K562 (cell line): ENCODE measurements around the gene MOK. TPM values are rescaled to one million over a fixed set of nuclear protein-coding genes. Genes with fewer than 3 reads are reported as not detected.

Experiments
- ARID2 ChIP-seq: fragments of 450-650 bp; IDR thresholded peaks from 2 replicates; pipeline ENCODE4 v1.6.1; 2017; ENCODE audit warnings: antibody characterized with exemption, mild to moderate bottlenecking
- BCOR ChIP-seq: fragments of 450-650 bp; IDR thresholded peaks from 2 replicates; pipeline ENCODE4 v1.6.1; 2016
- CBX8 ChIP-seq: fragments of 200-600 bp; sonication (generic); IDR thresholded peaks from 2 replicates; pipeline ENCODE4 v1.6.1; 2012; ENCODE audit warnings: borderline replicate concordance, mixed run types, low read depth, mild to moderate bottlenecking, moderate library complexity, mixed read lengths, low read length, control low read depth, inconsistent platforms; ENCODE audit not compliant: poor library complexity, severe bottlenecking; ENCODE audit errors: extremely low read depth
- DNMT1 ChIP-seq: fragments of 450-650 bp; IDR thresholded peaks from 2 replicates; pipeline ENCODE4 v1.6.1; 2016; ENCODE audit warnings: antibody characterized with exemption, mild to moderate bottlenecking
- GTF2E2 ChIP-seq: fragments of 200-800 bp; sonication (Bioruptor generic); IDR thresholded peaks from 2 replicates; pipeline ENCODE4 v1.6.1; 2016; ENCODE audit warnings: missing genetic modification characterization, missing compliant biosample characterization
- HNRNPLL ChIP-seq: fragments of 200-400 bp; formaldehyde crosslinking; IDR thresholded peaks from 2 replicates; pipeline ENCODE4 v1.6.1; 2017; ENCODE audit warnings: low read length, low read depth, mild to moderate bottlenecking; ENCODE audit not compliant: poor library complexity, severe bottlenecking
- IRF2 ChIP-seq: sonication (generic); formaldehyde crosslinking; IDR thresholded peaks from 2 replicates; pipeline ENCODE4 v1.8.1; 2022; ENCODE audit warnings: mild to moderate bottlenecking, missing genetic modification reagents
- KLF1 ChIP-seq: fragments of 450-650 bp; IDR thresholded peaks from 2 replicates; pipeline ENCODE4 v1.6.1; 2016; ENCODE audit warnings: missing genetic modification characterization, missing compliant biosample characterization
- MTA1 ChIP-seq: fragments of 450-650 bp; IDR thresholded peaks from 2 replicates; pipeline ENCODE4 v1.6.1; 2017; ENCODE audit warnings: borderline replicate concordance
- MYNN ChIP-seq, 2 experiments: sonication (generic); formaldehyde crosslinking in 1 of 2; IDR thresholded peaks; 2 replicates each; pipeline versions ENCODE4 v1.5.0 to v1.6.1; 2016 to 2020; ENCODE audit warnings: antibody characterized with exemption in 1 of 2, missing genetic modification reagents in 1 of 2
- NONO ChIP-seq, 2 experiments: fragments of 200-400 bp in 1 of 2; fragments of 450-650 bp in 1 of 2; formaldehyde crosslinking in 1 of 2; IDR thresholded peaks; 2 replicates each; pipeline ENCODE4 v1.6.1; 2017; ENCODE audit warnings: low read depth in 2 of 2, mild to moderate bottlenecking in 2 of 2, moderate library complexity in 2 of 2, low read length in 1 of 2
- TCF3 ChIP-seq: sonication (generic); formaldehyde crosslinking; IDR thresholded peaks from 2 replicates; pipeline ENCODE4 v1.4.0; 2020; ENCODE audit warnings: mild to moderate bottlenecking, missing genetic modification reagents
- TEAD2 ChIP-seq: fragments of 450-650 bp; IDR thresholded peaks from 2 replicates; pipeline ENCODE4 v1.6.1; 2016; ENCODE audit warnings: missing genetic modification characterization, control low read depth, missing compliant biosample characterization
- ZNF583 ChIP-seq: fragments of 250-450 bp; sonication (Bioruptor Pico); IDR thresholded peaks from 2 replicates; pipeline ENCODE4 v1.4.0; 2020
- polyA plus RNA-seq, 8 experiments: library from polyadenylated mRNA; depleted of rRNA in 4 of 8; stranded (reverse) in 5 of 8; unstranded in 3 of 8; fragments of >200 nt; fragmentation: Nextera tagmentation in 2 of 8; fragmentation: Illumina TruSeq in 1 of 8; extraction: Ambion mirVana in 2 of 8; extraction: Trizol in 1 of 8; gene quantifications; 2 replicates each; pipeline versions ENCODE4 v1.2.1 to v1.2.3, GENCODE V29; 2011 to 2014; ENCODE audit warnings: inconsistent platforms in 1 of 8, missing spikeins in 1 of 8
- total RNA-seq, 7 experiments: library from RNA; depleted of rRNA in 6 of 7; stranded (reverse); fragments of >200 nt in 6 of 7; fragmentation: Illumina TruSeq in 2 of 7; extraction: Trizol in 2 of 7; gene quantifications; 2 replicates each; pipeline versions ENCODE4 v1.2.1 to v1.2.3, GENCODE V29; 2011 to 2021; ENCODE audit warnings: low replicate concordance in 1 of 7
- TF ChIP-seq, protein P1 (sequence below): sonication (generic); formaldehyde crosslinking; IDR thresholded peaks from 2 replicates; pipeline ENCODE4 v1.8.0; 2022; ENCODE audit warnings: mild to moderate bottlenecking, low read depth, missing genetic modification reagents
- TF ChIP-seq, protein P2 (sequence below): fragments of 450-650 bp; IDR thresholded peaks from 2 replicates; pipeline ENCODE4 v1.6.1; 2016; ENCODE audit warnings: missing biosample characterization, missing genetic modification characterization
- TF ChIP-seq, protein P3 (sequence below): fragments of 250-450 bp; sonication (Bioruptor Pico); IDR thresholded peaks from 2 replicates; pipeline ENCODE4 v1.9.0; 2021; ENCODE audit warnings: mild to moderate bottlenecking
- TF ChIP-seq, protein P4 (sequence below): fragments of 450-650 bp; IDR thresholded peaks from 2 replicates; pipeline ENCODE4 v1.6.1; 2014; ENCODE audit warnings: low read depth, mild to moderate bottlenecking, moderate library complexity, borderline replicate concordance
- TF ChIP-seq, protein P5 (sequence below): fragments of 250-450 bp; sonication (Bioruptor Pico); IDR thresholded peaks from 2 replicates; pipeline ENCODE4 v1.5.1; 2021; ENCODE audit warnings: mild to moderate bottlenecking
- TF ChIP-seq, protein P6 (sequence below), 2 experiments: IDR thresholded peaks; 2 replicates each; pipeline ENCODE4 v1.6.1; 2011; ENCODE audit warnings: borderline replicate concordance in 1 of 2, control low read depth in 1 of 2, low read depth in 1 of 2, low read length in 1 of 2, mild to moderate bottlenecking in 1 of 2, mixed read lengths in 1 of 2, moderate library complexity in 1 of 2; ENCODE audit not compliant: insufficient read depth in 1 of 2, insufficient read length in 1 of 2, poor library complexity in 1 of 2, severe bottlenecking in 1 of 2; ENCODE audit errors: extremely low read depth in 1 of 2

Gene MOK
- total and polyA plus RNA-seq, 9 of the 15 experiments (the other 6 are each of a cell fraction or from before 2014, with no cell fraction given) = 1.3 to 8.4 (median 5.3) TPM

DNA sequence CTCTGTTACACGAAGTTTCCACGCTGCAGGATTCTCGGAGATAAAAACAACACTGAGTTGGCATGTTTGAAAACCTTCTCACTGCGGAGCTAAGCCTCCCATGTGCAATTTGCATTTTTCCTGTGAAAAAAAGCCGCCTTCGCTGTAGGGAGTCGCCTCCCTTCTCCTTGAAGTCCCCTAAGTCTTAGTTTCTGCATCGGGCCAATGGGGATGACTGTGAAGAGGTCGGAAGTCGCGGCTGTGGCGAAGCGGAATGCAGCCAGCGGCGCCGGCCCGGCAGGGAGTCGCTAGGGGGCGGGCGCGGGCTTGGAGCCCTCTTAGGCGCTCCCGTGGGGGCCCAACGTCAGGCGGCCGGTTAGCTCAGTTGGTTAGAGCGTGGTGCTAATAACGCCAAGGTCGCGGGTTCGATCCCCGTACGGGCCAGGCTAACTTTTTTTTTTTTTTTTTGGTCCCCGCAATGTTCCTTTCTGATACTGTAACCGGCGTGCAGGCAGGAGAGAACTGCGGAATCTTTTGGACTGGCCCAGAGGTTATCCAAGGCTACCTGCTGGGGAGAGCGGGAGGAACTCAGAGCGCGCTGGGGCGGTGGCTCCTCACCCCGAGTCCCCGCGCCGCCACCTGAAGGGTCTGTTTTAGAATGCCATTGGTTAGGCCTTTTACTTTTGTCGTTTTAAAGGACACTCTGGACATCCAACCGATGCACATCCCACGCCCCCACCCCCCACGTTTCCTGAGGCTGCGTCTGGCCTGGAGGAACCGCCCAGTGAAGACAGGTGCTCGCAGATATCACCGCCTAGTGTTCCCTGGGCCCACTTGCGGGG is 12.0 kb upstream of the MOK start (continued):
- TF ChIP-seq, protein P1, sequence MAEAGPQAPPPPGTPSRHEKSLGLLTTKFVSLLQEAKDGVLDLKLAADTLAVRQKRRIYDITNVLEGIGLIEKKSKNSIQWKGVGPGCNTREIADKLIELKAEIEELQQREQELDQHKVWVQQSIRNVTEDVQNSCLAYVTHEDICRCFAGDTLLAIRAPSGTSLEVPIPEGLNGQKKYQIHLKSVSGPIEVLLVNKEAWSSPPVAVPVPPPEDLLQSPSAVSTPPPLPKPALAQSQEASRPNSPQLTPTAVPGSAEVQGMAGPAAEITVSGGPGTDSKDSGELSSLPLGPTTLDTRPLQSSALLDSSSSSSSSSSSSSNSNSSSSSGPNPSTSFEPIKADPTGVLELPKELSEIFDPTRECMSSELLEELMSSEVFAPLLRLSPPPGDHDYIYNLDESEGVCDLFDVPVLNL (CRISPR knock-in tag) = no peak
- TF ChIP-seq GTF2E2 (tag) (no peak), NONO (IDR thresholded peaks at IDR 0.05; ENCODE audit: low read depth in 2 of 2, low read length in 1 of 2) (0 out of 4 replicates have a peak, but pooled peaks of 1 of the 2 experiments have one; percentile 53), TCF3 (CRISPR knock-in tag) (peak; percentile 30), ZNF583 (CRISPR knock-in tag) (no peak), CBX8 (no peak), MTA1 (no peak), DNMT1 (no peak), BCOR (peak; percentile 52; the same call in 1 of the 2 replicates), KLF1 (no peak), HNRNPLL (no peak), ARID2 (no peak), MYNN (IDR thresholded peaks at IDR 0.05) (no peak), MYNN (CRISPR knock-in tag; IDR thresholded peaks at IDR 0.05) (no peak), TEAD2 (tag) (peak; percentile 74; the same call in 1 of the 2 replicates), IRF2 (no peak)
- TF ChIP-seq, protein P2, sequence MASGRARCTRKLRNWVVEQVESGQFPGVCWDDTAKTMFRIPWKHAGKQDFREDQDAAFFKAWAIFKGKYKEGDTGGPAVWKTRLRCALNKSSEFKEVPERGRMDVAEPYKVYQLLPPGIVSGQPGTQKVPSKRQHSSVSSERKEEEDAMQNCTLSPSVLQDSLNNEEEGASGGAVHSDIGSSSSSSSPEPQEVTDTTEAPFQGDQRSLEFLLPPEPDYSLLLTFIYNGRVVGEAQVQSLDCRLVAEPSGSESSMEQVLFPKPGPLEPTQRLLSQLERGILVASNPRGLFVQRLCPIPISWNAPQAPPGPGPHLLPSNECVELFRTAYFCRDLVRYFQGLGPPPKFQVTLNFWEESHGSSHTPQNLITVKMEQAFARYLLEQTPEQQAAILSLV (tag) = no peak
- TF ChIP-seq, protein P3, sequence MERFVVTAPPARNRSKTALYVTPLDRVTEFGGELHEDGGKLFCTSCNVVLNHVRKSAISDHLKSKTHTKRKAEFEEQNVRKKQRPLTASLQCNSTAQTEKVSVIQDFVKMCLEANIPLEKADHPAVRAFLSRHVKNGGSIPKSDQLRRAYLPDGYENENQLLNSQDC (CRISPR knock-in tag) = no peak
- TF ChIP-seq, protein P4, sequence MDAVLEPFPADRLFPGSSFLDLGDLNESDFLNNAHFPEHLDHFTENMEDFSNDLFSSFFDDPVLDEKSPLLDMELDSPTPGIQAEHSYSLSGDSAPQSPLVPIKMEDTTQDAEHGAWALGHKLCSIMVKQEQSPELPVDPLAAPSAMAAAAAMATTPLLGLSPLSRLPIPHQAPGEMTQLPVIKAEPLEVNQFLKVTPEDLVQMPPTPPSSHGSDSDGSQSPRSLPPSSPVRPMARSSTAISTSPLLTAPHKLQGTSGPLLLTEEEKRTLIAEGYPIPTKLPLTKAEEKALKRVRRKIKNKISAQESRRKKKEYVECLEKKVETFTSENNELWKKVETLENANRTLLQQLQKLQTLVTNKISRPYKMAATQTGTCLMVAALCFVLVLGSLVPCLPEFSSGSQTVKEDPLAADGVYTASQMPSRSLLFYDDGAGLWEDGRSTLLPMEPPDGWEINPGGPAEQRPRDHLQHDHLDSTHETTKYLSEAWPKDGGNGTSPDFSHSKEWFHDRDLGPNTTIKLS = no peak
- TF ChIP-seq, protein P5, sequence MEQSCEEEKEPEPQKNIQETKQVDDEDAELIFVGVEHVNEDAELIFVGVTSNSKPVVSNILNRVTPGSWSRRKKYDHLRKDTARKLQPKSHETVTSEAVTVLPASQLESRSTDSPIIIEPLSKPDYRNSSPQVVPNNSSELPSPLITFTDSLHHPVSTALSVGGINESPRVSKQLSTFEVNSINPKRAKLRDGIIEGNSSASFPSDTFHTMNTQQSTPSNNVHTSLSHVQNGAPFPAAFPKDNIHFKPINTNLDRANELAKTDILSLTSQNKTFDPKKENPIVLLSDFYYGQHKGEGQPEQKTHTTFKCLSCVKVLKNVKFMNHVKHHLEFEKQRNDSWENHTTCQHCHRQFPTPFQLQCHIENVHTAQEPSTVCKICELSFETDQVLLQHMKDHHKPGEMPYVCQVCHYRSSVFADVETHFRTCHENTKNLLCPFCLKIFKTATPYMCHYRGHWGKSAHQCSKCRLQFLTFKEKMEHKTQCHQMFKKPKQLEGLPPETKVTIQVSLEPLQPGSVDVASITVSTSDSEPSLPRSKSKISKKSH (CRISPR knock-in tag) = no peak
- TF ChIP-seq, protein P6, sequence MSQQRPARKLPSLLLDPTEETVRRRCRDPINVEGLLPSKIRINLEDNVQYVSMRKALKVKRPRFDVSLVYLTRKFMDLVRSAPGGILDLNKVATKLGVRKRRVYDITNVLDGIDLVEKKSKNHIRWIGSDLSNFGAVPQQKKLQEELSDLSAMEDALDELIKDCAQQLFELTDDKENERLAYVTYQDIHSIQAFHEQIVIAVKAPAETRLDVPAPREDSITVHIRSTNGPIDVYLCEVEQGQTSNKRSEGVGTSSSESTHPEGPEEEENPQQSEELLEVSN (IDR thresholded peaks at IDR 0.05; ENCODE audit: borderline replicate concordance in 1 of 2, extremely low read depth in 1 of 2, insufficient read depth in 1 of 2, insufficient read length in 1 of 2, low read depth in 1 of 2, low read length in 1 of 2, poor library complexity in 1 of 2, severe bottlenecking in 1 of 2) = peak in 1 of 2 experiments; percentile 33
